Measurements from ENCODE around the gene KCNH2. TPM values are rescaled to one million over a fixed set of nuclear protein-coding genes. Genes with fewer than 3 reads are reported as not detected.

KCNH2 gene
- total and polyA plus RNA-seq, 10 of the 15 experiments (the other 5 are each of a cell fraction or from before 2014, with no cell fraction given), result 0.04 to 0.24 (median 0.17) TPM; not detected in 6

DNA sequence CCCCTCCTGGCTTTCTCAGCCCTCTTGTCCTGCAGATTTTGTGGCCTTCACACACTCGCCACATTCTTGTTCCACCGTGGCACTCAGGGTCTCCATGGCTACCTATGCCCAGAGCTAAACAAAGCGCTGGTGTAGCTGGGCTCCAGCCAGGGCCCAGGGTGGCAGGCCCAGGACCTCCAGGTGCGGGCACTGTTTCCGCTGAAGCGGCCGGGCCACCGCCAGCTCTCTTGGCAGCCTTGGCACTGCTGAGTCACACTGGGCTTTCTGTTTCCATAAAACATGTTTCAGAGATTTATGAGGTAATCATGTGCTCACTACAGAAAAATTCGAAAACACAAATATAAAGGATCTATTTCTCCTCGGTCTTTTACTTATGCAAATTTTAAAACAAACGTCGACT is 74.5 kb downstream of the KCNH2 start (continued):
- TF ChIP-seq RBBP5 (conservative IDR thresholded peaks at IDR 0.05), result no peak
- TF ChIP-seq USF2 (IDR thresholded peaks at IDR 0.05; ENCODE audit: borderline replicate concordance, low read depth, low read length), result no peak
- TF ChIP-seq GABPA (IDR thresholded peaks at IDR 0.05; ENCODE audit: low read depth), result no peak
- no peak for TF ChIP-seq ESRRA (IDR thresholded peaks at IDR 0.05; ENCODE audit: low read length)

- SMC1A ChIA-PET (ENCODE audit: uncharacterized antibody, unreplicated experiment), result no interaction called here
- POLR2A ChIA-PET, result no interaction called here
- FAIRE-seq, result no peak
Observed at GRCh38 chr7:150902078-150903033, 75.8 kb downstream of the KCNH2 start.

More at GRCh38 chr7:150902078-150903033, 75.8 kb downstream of the KCNH2 start:
- Histone ChIP-seq H4K20me1 (ENCODE audit: control insufficient read depth, insufficient read depth) (no peaks in the 10 kb centered on the region), H3K4me1 (ENCODE audit: control insufficient read depth, insufficient read depth, low read length) (peaks cover 12% of the 10 kb centered on the region), H3K36me3 (ENCODE audit: control insufficient read depth in 2 of 2, insufficient read depth in 2 of 2, low read length in 1 of 2) (no peaks in the 10 kb centered on the region), H3K9me3 (replicated peaks; ENCODE audit: control insufficient read depth, insufficient read depth, low read length) (no peaks in the 10 kb centered on the region), H2AFZ (ENCODE audit: control insufficient read depth, low read depth, low read length) (no peak overlapping the region), H3K27ac (ENCODE audit: control insufficient read depth, insufficient read depth) (no peak overlapping the region), H3K4me2 (ENCODE audit: control insufficient read depth, insufficient read depth) (no peak overlapping the region), H3K79me2 (ENCODE audit: control insufficient read depth, insufficient read depth, low read length) (no peaks in the 10 kb centered on the region), H3K9ac (ENCODE audit: control insufficient read depth, insufficient read depth, low read length) (no peak overlapping the region), H3K4me3 (no peak overlapping the region), H3K27me3 (replicated peaks in 1 of 2; ENCODE audit: control insufficient read depth in 2 of 2, insufficient read depth in 2 of 2, low read length in 1 of 2) (peaks cover 2 to 6% of the 10 kb centered on the region in 2 experiments; a peak in 2 of 4 replicates)
- no peak for DNase-seq (ENCODE audit: low read depth, low spot score)
- TF ChIP-seq, protein P1, sequence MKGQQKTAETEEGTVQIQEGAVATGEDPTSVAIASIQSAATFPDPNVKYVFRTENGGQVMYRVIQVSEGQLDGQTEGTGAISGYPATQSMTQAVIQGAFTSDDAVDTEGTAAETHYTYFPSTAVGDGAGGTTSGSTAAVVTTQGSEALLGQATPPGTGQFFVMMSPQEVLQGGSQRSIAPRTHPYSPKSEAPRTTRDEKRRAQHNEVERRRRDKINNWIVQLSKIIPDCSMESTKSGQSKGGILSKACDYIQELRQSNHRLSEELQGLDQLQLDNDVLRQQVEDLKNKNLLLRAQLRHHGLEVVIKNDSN (IDR thresholded peaks at IDR 0.05; ENCODE audit: borderline replicate concordance, extremely low read length, insufficient read depth, low read depth, low read length), result no peak
- TF ChIP-seq CBX5 (IDR thresholded peaks at IDR 0.05; ENCODE audit: low read depth) (no peak), KAT2A (conservative IDR thresholded peaks at IDR 0.05; ENCODE audit: control insufficient read depth, low read depth, low read length) (no peak), CREB1 (IDR thresholded peaks at IDR 0.05; ENCODE audit: low read depth) (no peak), RCOR1 (conservative IDR thresholded peaks at IDR 0.05; ENCODE audit: low read depth, low read length) (no peak)
- no TSS peak for BruUV-seq (replicated peaks)
- in situ Hi-C loops (cut with MboI) (loop anchor here (5.0 kb wide), 1 partner anchor 85 kb away; no protein-coding TSS in a partner anchor), intact Hi-C loops (cut with micrococcal nuclease; ENCODE audit: unreplicated experiment) (no loop called here)
- ATAC-seq, result no peak
- RAD21 ChIA-PET (ENCODE audit: unreplicated experiment), result no interaction called here
- 28% methylated on average over 14 of the region's 14 CpGs for WGBS (ENCODE audit: insufficient coverage, insufficient replicate concordance, low lambda C conversion rate, missing lambda C conversion rate)
- CTCF ChIA-PET, result interaction anchor here (0.6 to 1.5 kb wide), 5 partner anchors 9 to 124 kb away, joined by 3 to 4 read pairs (median 3); no protein-coding TSS in a partner anchor
